Astrocyte of the spinal cord (primary cell): ENCODE measurements around the gene NUFIP1.
A peak's percentile ranks its signal among the peaks of the same experiment; 100 is the strongest.

Experiments
- DNase-seq: peaks from one replicate; pipeline ENCODE4 v3.0.0; 2011; ENCODE audit warnings: low read depth, low spot score
- H3K4me3 ChIP-seq: 2 replicates; pipeline ENCODE4 v1.5.1; 2011; ENCODE audit warnings: low read depth, mild to moderate bottlenecking, low read length, moderate library complexity
- in situ Hi-C: cut with HindIII; loops from 2 replicates; pipeline ENCODE4 v1.10.0; 2017; ENCODE audit warnings: low sequenced_read_pairs
- TF ChIP-seq, protein P1 (sequence below): IDR thresholded peaks from 2 replicates; pipeline ENCODE4 v1.5.1; 2012; ENCODE audit warnings: low read depth, mild to moderate bottlenecking, low read length, inconsistent platforms

Gene NUFIP1

DNA sequence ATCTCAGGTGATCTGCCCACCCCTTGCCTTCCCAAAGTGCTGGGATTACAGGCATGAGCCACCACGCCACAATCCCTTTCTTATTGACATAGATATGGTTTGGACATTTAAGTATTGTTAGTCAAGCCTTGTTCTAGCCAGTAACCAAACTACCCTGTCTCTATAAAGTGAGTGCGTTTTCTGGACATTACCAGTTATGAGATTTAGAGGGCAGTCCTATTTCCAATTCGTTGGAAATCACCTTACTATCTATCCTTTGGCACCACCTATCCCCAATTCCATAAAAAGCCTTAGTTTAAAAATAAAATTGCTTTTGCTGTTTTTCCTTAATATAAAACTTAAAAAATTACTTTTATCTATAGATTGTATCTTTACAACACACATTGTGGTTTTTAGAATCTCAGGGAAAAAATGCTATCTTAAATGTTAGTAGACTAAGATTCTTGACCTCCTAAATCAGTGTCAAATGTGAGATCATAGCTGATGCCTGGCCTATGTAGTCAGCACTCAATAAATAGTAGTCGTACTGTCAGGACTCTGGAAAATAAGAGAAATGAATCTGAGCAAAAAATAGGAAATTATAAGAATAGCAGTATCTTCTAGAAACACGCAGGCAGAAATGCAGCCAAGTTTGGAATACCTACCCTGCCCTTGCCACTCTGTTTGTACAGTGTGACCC is 57.0 kb downstream of the NUFIP1 start:
- TF ChIP-seq, protein P1, sequence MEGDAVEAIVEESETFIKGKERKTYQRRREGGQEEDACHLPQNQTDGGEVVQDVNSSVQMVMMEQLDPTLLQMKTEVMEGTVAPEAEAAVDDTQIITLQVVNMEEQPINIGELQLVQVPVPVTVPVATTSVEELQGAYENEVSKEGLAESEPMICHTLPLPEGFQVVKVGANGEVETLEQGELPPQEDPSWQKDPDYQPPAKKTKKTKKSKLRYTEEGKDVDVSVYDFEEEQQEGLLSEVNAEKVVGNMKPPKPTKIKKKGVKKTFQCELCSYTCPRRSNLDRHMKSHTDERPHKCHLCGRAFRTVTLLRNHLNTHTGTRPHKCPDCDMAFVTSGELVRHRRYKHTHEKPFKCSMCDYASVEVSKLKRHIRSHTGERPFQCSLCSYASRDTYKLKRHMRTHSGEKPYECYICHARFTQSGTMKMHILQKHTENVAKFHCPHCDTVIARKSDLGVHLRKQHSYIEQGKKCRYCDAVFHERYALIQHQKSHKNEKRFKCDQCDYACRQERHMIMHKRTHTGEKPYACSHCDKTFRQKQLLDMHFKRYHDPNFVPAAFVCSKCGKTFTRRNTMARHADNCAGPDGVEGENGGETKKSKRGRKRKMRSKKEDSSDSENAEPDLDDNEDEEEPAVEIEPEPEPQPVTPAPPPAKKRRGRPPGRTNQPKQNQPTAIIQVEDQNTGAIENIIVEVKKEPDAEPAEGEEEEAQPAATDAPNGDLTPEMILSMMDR: no peak
- H3K4me3 ChIP-seq: no peak overlapping the region
- peak; percentile 43 for DNase-seq
- in situ Hi-C loops: no loop called here

DNA sequence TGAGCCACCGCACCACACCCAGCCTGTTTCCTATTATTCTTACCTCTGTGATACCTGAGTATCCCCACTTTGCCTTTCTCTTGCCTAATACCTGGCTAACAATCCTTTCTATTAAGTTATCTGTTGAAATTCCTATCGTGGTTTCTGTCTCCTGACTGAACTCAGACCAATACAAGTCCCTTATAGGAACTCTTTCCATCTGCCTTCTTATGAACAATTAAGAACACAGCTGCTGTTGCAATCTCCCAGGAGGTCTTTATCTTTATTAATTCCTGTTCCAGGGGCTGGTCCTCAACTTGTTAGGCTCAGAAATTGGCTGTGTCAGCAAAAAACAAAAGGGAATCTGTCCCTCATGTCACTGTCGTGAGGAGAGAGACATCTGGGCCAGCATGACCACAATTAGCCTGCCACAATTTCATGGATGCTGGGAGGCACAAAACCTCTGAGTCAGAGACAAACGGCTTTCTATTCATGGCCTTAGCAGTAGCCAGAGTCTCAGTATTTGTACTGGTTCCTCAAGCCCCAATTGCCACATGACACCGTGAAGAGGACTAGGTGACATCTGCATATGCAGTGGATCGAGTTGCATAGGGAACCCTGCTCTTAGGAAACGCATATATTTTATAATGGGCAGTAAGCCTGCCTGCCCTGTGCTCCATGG is 58.2 kb downstream of the NUFIP1 start:
- H3K4me3 ChIP-seq: no peak overlapping the region
- in situ Hi-C loops: no loop called here
- TF ChIP-seq, protein P1: no peak
- peak; percentile 41 for DNase-seq

DNA sequence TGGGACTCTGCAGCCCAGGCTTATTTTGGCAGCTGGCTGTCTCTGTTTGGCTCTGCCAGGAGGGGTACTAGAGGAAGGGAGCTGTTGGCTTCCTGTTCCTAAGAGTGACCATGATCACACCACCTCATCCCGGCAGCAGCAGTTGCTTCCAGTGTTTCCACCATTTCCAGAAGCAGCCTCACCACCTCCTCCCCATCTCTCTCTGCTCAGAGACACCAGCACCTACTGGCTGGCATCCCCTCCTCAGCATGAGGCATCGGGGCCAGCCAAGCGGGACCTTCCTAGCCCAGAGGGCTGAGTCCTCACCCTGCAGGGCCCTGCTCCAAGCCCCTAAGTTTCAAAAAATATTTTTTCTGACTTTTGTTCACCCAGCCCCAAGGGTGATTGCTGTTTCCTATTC is 59.0 kb downstream of the NUFIP1 start:
- TF ChIP-seq, protein P1: no peak
- DNase-seq: no peak
- H3K4me3 ChIP-seq: no peak overlapping the region
- in situ Hi-C loops: no loop called here

DNA sequence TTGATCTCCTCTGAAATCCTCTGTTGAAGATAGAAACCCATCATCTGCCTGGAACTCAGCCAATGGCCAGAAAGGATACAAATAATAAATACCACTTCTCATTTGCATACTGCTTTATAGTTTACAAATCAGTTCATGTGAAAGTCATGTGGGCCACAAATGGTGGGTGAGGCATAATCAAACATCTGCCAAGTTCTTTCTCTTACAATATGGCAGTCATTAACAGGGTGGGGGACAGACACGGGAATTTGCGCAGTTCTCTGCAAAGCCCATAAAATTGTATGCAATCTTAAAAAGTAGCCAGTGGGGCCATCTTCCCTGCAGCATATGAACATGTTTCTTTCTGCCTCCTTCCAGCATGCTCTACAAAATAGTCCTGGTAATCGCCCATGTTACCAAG is 59.6 kb downstream of the NUFIP1 start:
- TF ChIP-seq, protein P1: no peak
- H3K4me3 ChIP-seq: no peak overlapping the region
- no peak for DNase-seq
- in situ Hi-C loops: no loop called here

DNA sequence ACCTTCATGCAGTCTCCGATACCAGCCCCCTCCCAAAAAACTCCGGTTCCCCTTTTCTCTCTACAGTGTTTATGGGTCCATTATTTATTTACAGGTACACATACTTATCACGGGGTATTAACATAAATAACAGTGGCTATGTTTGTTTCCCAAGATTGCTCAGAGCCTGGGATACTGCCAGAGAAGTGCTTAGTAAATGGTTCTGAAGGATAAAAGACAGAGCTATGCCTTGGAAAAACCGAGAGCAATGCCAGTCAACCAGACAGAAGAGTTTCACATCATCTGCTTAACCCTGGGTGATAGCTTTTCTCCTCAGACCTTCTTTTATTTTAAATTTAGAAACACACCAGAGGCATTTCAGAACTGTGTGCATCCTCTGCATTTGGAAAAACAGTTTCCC is 61.3 kb downstream of the NUFIP1 start:
- TF ChIP-seq, protein P1: no peak
- in situ Hi-C loops: no loop called here
- no peak for DNase-seq
- H3K4me3 ChIP-seq: no peak overlapping the region

DNA sequence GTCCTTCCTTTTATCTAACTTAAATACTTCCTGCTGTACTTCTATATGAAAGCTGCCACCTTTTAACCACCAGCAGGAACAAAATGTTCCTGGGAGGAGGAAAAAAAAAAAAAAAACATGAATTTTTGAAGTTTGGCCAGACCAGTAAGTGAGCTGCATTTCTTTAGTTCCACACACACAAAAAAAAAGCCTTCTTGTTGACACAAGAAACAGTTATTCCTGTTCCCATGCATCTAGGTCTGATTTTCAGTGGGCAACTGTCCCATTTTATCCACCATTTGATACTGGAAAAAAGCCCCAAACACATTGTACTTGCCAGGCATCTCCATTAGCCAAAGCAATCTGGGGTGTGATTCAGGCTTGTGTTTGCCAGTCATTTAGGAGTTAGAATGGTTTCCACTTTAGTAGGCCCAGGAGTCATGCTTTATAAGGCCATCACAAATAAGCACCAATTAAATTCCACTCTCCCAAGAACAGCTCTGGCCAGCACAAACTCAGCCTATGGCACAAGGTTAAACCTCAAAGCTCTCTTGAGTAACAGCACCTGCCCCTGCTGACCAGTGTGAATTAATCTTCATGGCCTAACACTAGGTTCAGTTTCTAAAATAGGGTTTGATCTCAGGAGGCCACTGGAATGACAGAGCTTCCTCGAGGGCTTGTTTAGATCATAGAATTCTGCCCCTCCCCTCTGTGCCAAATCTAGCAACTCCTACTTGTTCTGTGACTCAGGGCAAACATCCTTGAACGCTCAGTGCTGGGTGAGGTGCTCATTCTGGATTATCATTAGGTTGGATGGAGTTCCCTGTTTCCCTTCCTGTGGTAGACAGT is 67.1 kb downstream of the NUFIP1 start:
- H3K4me3 ChIP-seq: no peak overlapping the region
- in situ Hi-C loops: no loop called here
- DNase-seq: peak; percentile 99
- TF ChIP-seq, protein P1: no peak
